Peyer's patch (tissue), 4 donors: Measurements from ENCODE around the gene INPP4A. TPM values are rescaled to one million over a fixed set of nuclear protein-coding genes. Genes with fewer than 3 reads are reported as not detected.

Source experiments
- DNase-seq, 3 donors: peaks; one replicate each; pipeline ENCODE4 v3.0.0-alpha.2; 2017 to 2019
- H3K27ac ChIP-seq, 4 donors: fragments of 200-600 bp; sonication (generic); one replicate each; pipeline ENCODE4 v1.5.1; 2016 to 2019
- H3K27me3 ChIP-seq, 2 donors: fragments of 200-600 bp; sonication (generic); one replicate each; pipeline ENCODE4 v1.5.1; 2019
- H3K36me3 ChIP-seq, 3 donors: fragments of 200-600 bp; sonication (generic); one replicate each; pipeline ENCODE4 v1.5.1; 2016 to 2019
- H3K4me1 ChIP-seq, 4 donors: fragments of 200-600 bp; sonication (generic); one replicate each; pipeline ENCODE4 v1.5.1; 2016 to 2019
- H3K4me3 ChIP-seq, 4 donors: fragments of 200-600 bp; sonication (generic); 1 replicate in 3 of 4; 2 replicates in 1 of 4; pipeline ENCODE4 v1.5.1; 2016 to 2019; ENCODE audit warnings: mild to moderate bottlenecking in 1 of 4
- H3K9me3 ChIP-seq, 4 donors: fragments of 200-600 bp; sonication (generic); one replicate each; pipeline ENCODE4 v1.5.1; 2016 to 2019; ENCODE audit warnings: mild to moderate bottlenecking in 1 of 4
- POLR2A ChIP-seq, 2 donors: fragments of 450-650 bp; IDR thresholded peaks; one replicate each; pipeline ENCODE4 v1.5.1; 2017; ENCODE audit warnings: antibody characterized with exemption in 2 of 2, mild to moderate bottlenecking in 2 of 2, moderate library complexity in 2 of 2
- total RNA-seq, 4 donors: library from RNA; depleted of rRNA; stranded (reverse); fragments of >200 nt; gene quantifications; one replicate each; pipeline ENCODE4 v1.1.0, GENCODE V29; 2016
- TF ChIP-seq, protein P1 (sequence below), 6 experiments: fragments of 450-650 bp in 4 of 6; fragments of 200-600 bp in 2 of 6; sonication (generic) in 1 of 6; IDR thresholded peaks; one replicate each; pipeline ENCODE4 v1.5.1; 2017 to 2019; ENCODE audit warnings: antibody characterized with exemption in 6 of 6, mild to moderate bottlenecking in 3 of 6, moderate library complexity in 1 of 6

INPP4A gene
- total RNA-seq, 4 donors from 2014 or later = 15.6 to 78.4 (median 27.4) TPM

DNA sequence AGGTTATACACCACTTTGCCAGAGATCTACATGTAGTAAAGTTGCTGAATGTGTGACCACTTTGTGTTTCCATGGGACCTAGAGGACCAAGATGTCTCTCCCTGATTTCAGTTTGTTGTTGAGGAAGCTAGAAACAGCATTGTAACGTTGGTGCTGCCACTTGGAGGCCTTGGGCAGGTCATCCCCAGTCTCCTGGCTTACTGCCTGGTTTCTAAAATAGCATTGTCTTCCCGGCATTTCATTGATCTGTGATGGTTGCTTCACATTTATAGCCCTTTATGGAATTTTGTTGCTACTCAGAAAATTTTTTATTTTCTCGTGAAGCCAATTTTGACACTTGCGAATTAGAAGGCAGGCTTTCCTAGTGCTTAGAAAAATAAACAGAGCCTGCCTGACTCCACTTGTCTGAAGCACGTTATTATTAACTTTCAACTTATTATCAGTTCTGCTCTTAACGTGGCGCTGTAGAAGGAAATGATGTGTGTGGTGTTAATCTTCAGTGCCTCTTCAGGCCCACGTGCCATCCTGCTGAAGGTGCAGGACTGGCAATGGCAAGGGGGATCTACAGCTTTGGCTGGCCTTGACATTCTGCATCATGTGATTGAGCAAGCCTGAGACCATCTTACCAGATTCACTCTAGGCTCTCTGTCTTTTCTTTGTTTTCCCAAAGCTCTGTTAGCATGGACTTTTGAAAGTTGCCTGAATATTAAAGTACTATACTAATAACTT is 59.9 kb downstream of the INPP4A start:
- H3K27me3 ChIP-seq = no peaks in the 10 kb centered on the region
- H3K36me3 ChIP-seq = no peaks in the 10 kb centered on the region
- DNase-seq = no peak
- H3K9me3 ChIP-seq = no peaks in the 10 kb centered on the region
- H3K27ac ChIP-seq = peak overlapping the region; percentile 1 to 65 (median 32)
- H3K4me1 ChIP-seq = peaks cover 0 to 13% (median 4%) of the 10 kb centered on the region in 4 donors
- TF ChIP-seq, protein P1, sequence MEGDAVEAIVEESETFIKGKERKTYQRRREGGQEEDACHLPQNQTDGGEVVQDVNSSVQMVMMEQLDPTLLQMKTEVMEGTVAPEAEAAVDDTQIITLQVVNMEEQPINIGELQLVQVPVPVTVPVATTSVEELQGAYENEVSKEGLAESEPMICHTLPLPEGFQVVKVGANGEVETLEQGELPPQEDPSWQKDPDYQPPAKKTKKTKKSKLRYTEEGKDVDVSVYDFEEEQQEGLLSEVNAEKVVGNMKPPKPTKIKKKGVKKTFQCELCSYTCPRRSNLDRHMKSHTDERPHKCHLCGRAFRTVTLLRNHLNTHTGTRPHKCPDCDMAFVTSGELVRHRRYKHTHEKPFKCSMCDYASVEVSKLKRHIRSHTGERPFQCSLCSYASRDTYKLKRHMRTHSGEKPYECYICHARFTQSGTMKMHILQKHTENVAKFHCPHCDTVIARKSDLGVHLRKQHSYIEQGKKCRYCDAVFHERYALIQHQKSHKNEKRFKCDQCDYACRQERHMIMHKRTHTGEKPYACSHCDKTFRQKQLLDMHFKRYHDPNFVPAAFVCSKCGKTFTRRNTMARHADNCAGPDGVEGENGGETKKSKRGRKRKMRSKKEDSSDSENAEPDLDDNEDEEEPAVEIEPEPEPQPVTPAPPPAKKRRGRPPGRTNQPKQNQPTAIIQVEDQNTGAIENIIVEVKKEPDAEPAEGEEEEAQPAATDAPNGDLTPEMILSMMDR (IDR thresholded peaks at IDR 0.05) = no peak
- TF ChIP-seq POLR2A (IDR thresholded peaks at IDR 0.05) = no peak
- no peak overlapping the region for H3K4me3 ChIP-seq

DNA sequence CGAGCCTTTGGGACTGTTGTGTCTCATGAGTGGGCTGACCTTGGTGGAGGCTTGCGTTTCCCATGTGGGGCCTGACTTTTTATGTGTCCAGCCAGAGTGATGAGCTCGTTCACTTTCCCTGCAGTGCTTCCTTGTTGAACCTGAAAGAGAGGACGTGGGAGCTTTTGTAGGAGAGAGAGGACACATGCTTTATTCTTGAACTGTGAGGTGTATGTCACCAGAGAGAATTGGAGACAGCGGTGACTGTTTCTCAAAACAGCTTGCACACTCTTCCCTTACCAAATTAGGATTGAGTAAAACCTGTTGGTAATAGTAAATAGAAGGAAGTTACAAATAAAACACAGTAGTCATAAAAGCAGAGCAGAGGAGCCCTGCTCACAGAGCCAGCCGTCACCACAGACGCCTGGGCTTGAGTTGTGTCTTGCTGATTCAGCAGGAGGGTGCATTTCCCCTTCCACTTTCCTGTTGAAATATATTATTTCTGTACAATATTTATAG is 60.7 kb downstream of the INPP4A start:
- Histone ChIP-seq H3K27me3 (no peaks in the 10 kb centered on the region), H3K9me3 (no peaks in the 10 kb centered on the region), H3K4me1 (peaks cover 0 to 13% (median 4%) of the 10 kb centered on the region in 4 donors), H3K27ac (peak overlapping the region in 3 of 4 donors; percentile 1 to 65 (median 57)), H3K4me3 (no peak overlapping the region), H3K36me3 (no peaks in the 10 kb centered on the region)
- TF ChIP-seq POLR2A (IDR thresholded peaks at IDR 0.05) = no peak
- TF ChIP-seq, protein P1 (IDR thresholded peaks at IDR 0.05) = no peak
- peak in 2 of 3 donors; percentile 23 to 66 for DNase-seq

DNA sequence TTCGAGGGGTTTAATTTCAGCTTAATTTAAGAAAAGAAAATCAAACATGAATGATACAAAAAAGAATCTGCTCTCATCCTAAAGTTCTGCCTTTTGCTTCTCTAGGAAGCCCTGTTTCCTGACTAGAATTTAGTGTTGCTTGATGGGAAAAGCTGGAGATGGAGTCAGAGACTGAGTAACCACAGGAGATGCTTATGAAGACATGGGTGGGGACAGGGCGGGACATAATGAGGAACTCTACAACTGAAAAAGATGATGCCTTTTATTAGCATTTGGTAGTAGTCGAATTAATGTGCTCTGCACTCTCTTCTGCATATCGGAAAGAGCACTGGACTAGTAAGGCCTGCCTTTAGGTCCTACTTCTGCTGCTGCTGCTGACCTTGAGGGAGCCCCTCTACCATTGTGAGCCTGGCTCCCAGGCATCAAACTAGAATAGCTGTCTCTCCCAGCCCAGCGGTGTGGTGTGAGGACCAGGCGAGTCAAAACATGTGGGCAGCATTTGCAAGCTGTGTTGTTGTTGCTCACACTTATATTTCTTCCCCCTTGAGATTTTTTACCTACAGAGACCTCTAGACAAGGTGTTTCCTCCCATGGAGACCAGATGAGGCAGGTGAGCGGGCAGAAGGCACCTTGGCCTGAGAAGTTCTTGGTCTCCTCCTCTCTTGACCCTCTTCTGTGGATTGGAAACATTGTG is 61.5 kb downstream of the INPP4A start:
- Histone ChIP-seq H3K27ac (peak overlapping the region in 3 of 4 donors; percentile 6 to 57 (median 39)), H3K4me1 (peaks cover 0 to 13% (median 4%) of the 10 kb centered on the region in 4 donors), H3K9me3 (no peaks in the 10 kb centered on the region), H3K36me3 (no peaks in the 10 kb centered on the region), H3K4me3 (no peak overlapping the region), H3K27me3 (no peaks in the 10 kb centered on the region)
- DNase-seq = no peak
- TF ChIP-seq, protein P1 (IDR thresholded peaks at IDR 0.05) = no peak
- TF ChIP-seq POLR2A (IDR thresholded peaks at IDR 0.05) = no peak

DNA sequence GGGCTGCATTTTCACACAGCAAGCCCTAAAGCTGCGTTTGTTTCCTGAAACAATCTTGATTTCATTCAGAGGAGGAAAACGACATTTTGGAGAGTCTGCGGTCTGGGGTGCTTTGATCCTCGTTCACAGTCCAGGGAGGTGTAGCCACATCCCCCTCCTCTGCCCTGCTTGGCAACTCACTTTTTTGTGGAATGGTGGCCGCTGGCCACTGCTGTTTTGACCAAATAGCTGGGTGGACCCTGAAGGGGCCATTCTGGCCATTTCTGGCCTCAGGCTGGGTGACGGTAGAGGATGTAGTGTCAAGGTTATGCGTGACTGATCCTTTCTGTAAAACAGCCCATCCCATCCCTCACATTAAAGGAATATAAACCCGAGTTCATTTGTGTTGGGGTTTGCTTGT is 62.2 kb downstream of the INPP4A start:
- peaks cover 0 to 13% (median 4%) of the 10 kb centered on the region in 4 donors for H3K4me1 ChIP-seq
- H3K27ac ChIP-seq = peak overlapping the region in 3 of 4 donors; percentile 6 to 57 (median 39)
- H3K9me3 ChIP-seq = no peaks in the 10 kb centered on the region
- TF ChIP-seq POLR2A (IDR thresholded peaks at IDR 0.05) = no peak
- TF ChIP-seq, protein P1 (IDR thresholded peaks at IDR 0.05) = no peak
- H3K27me3 ChIP-seq = no peaks in the 10 kb centered on the region
- H3K4me3 ChIP-seq = no peak overlapping the region
- no peak for DNase-seq
- H3K36me3 ChIP-seq = no peaks in the 10 kb centered on the region

DNA sequence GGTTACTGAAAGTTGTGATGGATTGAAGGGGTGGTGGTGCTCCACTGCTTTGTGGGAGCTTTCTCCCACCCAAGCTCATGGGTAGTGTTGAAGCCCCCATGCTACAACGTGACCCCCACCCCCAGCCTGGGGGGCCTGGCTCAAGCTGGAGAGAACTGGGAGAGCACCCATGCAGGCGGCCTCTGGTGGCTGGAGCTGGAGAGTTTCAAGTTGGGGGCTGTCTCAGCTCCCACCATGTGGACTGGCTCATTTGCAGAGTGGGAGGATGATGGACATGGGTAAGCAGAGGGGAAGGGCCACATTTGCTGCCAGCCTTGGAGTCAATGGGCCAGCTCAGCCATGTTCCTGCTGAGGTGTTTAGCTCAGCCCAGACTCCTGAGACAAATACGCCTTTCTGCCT is 62.8 kb downstream of the INPP4A start:
- no peaks in the 10 kb centered on the region for H3K36me3 ChIP-seq
- TF ChIP-seq POLR2A (IDR thresholded peaks at IDR 0.05) = no peak
- TF ChIP-seq, protein P1 (IDR thresholded peaks at IDR 0.05) = no peak
- H3K4me3 ChIP-seq = no peak overlapping the region
- H3K27ac ChIP-seq = peak overlapping the region; percentile 9 to 63 (median 50)
- DNase-seq = no peak
- H3K9me3 ChIP-seq = no peaks in the 10 kb centered on the region
- H3K4me1 ChIP-seq = peaks cover 0 to 13% (median 4%) of the 10 kb centered on the region in 4 donors
- H3K27me3 ChIP-seq = no peaks in the 10 kb centered on the region
